HG02571 (cell line): ENCODE data around the gene PALM3.

Experiments used
- ATAC-seq: cut with Tn5 transposase; IDR thresholded peaks from one replicate; pipeline ENCODE4 v1.9.1; 2021; ENCODE audit warnings: mild to moderate bottlenecking, moderate library complexity; ENCODE audit not compliant: unreplicated experiment

The PALM3 gene

DNA sequence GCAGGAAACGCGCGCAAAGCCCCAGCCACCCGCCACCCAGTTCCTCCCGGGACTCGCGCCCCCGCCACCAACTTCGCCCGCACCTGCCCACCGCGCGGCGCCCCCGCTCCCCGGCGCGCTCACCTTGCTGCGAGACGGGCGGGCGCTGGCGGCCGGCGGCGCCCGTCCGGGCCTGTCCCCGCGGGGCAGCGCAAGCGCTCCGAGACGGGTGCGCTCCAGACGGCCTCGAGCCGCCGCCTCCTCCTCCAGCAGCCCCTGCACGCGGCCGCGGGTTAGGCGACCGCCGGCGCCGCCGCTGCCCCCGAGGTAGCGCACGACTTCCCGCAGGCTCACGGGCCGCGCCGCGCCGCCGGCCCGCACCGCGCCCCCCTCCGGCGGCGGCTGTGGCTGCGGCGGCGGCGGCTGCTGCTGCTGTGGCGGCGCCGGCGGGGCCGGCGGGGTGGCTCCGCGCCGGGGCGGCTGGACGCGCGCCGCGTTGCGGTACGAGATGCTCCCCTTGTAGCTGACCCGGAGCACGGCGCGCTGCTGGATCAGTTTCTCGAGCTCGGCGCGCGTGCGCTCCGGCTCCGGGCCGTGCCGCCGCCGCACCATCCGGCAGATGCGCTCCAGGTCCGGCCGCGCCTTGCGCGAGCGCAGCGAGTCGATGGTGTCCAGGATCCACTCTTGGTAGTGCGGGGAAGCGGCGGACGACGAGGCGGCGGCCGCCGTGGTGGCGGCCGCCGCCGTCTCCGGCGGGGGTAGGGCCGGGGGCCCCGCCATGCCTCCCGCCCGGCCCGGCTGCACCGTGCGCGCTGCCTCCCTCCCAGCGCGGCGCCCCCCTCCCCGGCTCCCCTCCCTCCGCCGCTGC lies 28.0 kb upstream of the PALM3 start:
- no peak for ATAC-seq

DNA sequence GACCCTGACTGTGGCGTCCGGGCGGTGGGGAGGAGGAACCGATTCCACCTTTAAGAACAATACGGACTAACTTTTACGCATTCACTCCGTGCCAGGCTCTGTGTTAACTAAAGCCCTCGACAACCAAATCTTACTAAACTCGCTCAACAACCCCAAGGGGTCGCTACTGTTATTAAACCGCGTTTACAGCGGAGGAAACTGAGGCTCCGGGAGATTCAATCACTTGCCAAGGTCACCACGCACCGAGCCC lies 27.5 kb upstream of the PALM3 start:
- no peak for ATAC-seq

GRCh38 chr19:14088634-14089411 lies 26.9 kb upstream of the PALM3 start:
- no peak for ATAC-seq

DNA sequence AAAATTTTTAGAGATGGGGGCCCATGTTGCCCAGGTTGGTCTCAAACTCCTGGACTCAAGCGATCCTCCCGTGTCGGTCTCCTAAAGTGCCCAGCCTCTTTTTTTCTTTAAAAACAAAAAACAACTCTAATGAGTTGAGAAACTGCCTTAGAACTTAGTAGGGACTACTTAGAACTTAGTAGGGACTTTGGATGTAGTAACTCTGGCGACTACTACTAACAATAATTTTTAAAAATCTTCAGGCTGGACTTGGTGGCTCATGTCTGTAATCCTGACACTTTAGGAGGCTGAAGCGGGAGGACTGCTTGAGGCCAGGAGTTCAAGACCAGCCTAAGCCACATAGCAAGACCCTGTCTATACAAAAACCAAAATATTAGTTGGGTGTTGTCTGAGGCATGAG lies 24.2 kb upstream of the PALM3 start:
- no peak for ATAC-seq

- no peak for ATAC-seq
Observed at GRCh38 chr19:14085309-14085995, 23.6 kb upstream of the PALM3 start, which contains the start of gene C19orf67. Gene C19orf67 (minus strand): TSS chr19:14085783. CDS start chr19:14085627, 156 bp downstream.

DNA sequence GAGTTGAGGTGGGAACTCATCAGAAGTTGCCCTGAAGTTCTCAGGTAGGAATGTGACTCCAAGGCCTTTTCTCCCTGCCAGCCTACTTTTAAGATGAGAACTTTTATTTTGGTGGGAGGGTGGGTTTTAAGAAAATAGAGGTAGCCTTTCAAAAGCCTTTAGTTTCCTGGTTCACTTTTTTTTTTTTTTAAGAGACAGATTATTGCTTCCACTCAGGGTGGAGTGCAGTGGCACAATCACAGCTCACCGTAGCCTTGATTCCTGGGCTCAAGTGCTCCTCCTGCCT lies 20.7 kb upstream of the PALM3 start:
- ATAC-seq = no peak

DNA sequence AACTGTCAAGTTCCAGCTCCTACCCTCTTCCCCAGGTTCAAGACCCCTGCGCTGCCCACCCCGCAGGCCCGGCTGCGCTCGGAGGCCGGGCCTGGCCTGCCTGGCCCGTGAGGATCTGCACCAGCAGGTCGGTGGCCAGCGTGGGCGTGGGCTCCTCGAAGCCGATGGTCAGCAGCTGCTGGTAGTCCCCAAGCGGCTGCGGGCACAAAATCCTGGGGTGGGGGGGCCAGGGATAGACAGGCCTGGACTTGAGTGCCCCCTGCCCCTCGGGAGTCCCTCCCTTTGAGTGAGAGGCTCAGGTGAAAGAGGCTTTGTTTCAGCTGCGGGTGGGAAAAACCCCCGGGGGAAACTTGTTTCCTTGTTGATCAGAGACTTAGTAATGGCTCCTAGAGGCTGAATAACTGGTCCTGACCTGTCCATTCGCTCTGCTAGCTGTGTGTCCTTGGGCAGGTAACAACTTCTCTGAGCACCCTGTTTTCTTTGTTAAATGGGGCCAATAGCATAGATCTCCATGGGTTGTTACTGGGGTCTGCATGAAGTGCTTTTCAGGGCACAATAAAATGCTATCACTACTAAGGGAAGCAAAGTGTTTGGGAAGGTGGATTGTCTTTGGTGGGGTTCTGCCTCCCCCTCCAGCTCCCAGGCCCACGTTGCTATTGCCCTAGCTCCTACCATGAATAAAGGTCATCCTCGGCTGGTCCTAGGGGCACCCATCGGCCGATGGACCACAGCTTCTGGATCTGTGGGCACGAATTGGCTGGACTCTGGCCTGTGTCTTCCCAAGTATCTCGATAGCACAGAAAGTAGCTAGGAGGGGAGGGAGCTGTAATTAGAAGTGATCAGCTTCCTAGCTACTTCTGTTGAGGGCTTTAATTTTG lies 20.2 kb upstream of the PALM3 start:
- ATAC-seq = peak; percentile 13

DNA sequence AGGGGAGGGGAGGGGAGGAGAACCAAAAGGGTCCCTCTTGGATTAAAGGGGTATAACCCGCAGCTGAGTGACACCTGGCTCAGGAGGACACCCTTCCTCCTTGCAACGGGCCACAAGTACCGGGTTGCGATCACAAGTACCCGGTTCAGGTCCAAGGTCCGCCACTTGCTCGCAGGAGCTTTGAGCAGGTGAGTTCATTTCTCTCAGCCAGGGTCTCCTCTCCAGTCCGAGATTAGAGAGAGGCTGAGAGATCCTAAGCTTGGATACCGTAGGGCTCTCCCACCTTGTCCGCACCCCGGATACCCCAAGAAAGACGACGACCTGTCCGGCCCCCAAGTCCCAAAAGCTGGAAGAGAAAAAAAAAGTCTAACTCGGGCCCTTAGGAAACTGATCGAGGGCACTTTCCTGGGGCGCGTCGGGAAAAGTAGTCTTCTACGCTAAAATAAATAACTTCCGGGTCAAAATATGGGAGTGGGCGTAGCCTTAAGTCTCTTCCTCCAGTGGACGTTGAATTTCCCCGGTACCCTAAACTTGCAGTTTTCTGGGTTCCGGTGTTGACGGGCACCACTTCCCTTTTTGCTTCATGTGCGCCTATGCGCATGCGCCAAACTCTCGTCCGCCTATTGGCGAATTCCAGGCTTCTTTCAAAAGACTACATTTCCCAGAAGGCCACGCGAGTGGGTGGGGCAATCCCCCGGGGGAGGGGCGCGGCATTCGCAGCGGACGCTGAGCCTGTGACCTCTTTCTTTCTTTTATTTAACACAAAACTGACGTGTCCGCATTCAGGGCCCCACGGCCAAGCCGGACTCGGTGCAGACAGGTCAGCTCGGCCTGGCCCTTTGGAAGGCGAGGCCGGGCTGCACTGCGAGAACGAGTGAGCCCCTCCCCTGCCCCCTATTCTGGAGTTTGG lies 19.3 kb upstream of the PALM3 start:
- peak; percentile 81 for ATAC-seq

GRCh38 chr19:14078411-14078810 lies 16.5 kb upstream of the PALM3 start:
- ATAC-seq = no peak

GRCh38 chr19:14073925-14074838 lies 12.3 kb upstream of the PALM3 start:
- ATAC-seq = no peak

DNA sequence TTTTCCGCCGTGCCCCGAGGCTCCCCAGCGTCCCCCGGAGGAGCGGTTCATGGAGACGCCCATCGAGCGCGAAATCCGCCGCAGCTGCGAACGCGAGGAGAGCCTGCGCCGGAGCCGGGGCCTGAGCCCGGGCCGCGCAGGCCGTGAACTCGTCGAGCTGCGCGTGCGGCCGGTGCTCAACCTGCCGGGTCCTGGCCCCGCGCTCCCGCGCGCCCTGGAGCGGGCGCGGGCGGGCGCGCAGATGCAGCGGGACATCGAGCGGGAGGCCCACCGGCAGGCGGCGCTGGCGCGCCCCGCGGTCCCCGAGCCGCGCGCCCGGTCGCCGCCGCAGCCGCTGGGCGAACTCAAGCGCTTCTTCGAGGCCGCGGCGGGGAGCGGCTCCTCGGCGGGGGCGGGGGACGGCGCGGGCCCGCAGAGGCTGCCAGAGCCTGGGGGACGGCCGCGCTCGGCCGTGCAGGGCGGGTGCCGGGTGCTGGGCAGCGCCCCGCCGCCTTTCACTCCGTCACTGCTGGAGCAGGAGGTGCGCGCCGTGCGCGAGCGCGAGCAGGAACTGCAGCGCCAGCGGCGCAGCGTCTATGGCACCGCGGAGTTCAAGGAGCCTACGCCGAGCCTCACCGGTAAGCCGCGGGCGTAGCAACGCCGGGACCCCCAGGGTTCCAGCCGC lies 11.5 kb upstream of the PALM3 start:
- peak; percentile 49 for ATAC-seq

DNA sequence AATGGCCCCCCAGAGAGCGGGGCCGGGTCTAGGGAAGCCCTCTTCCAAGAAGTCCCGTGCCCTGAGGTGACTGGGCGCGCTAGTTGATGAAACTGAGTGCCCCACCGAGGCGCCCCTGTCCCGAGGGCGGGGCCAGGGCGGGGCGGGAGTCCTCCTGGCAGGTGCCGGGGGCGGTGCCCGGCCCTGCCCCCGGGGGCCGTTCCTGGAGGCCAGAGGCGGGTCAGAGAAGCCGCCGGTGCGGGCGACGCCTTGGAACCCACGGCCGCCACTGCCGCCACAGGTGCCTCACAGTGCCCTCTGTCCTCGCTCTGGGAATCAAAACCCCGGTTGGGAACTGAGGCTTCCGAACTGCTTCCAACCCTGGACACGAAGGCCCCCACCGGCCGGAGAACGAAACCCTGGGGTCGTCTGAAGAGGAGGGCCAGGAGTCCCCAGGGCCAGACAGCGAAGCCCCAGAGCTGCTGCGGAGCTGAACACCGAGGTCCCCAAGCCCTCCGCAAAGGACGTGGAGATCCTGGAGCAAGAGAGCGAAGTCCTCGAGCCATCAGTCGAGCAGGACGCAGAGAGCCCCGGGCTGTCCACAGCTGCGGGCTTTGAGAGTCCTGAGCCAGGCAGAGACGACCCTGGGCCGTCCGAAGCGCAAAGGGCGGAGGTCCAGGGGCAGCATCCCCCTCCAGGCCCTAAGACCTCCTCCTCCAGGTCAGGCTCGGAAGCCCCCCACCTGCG lies 10.8 kb upstream of the PALM3 start, which contains the start of gene MISP3:
Gene MISP3 (plus strand): TSS at position 252 of the 726 bp plus-strand sequence. CDS start 524 bp downstream, outside the sequence.
- no peak for ATAC-seq

DNA sequence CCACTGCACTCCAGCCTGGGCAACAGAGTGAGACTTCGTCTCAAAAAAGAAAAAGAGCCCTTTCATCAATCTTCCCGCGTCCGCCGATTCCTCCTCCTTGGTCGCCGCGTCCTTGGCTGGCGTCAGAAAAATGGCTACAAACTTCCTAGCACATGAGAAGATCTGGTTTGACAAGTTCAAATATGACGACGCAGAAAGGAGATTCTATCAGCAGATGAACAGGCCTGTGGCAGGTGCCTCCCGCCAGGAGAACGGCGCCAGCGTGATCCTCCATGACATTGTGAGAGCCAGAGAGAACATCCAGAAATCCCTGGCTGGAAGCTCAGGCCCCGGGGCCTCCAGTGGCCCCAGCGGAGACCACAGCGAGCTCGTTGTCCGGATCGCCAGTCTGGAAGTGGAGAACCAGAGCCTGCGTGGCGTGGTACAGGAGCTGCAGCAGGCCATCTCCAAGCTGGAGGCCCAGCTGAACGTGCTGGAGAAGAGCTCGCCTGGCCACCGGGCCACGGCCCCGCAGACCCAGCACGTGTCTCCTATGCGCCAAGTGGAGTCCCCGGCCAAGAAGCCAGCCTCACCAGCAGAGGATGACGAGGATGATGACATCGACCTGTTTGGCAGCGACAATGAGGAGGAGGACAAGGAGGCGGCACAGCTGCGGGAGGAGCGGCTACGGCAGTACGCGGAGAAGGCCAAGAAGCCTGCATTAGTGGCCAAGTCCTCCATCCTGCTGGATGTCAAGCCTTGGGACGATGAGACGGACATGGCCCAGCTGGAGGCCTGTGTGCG lies 8.6 kb upstream of the PALM3 start:
- no peak for ATAC-seq

- no peak for ATAC-seq
Observed at GRCh38 chr19:14066134-14066533, 4.3 kb upstream of the PALM3 start.

- ATAC-seq = no peak
Observed at GRCh38 chr19:14063105-14063504, 1.2 kb upstream of the PALM3 start.

GRCh38 chr19:14062558-14062855 lies 631 bp upstream of the PALM3 start:
- ATAC-seq = no peak
